HCT116 (cell line): Measurements from ENCODE around the gene DHRS11.

ENCODE experiments used
- CTCF ChIP-seq, 3 experiments: fragments of 200-600 bp in 1 of 3; sonication (generic) in 1 of 3; IDR thresholded peaks in 2 of 3; conservative IDR thresholded peaks in 1 of 3; 2 replicates each; pipeline ENCODE4 v1.5.1; 2012 to 2017; ENCODE audit warnings: low read depth in 2 of 3, low read length in 2 of 3, antibody characterized with exemption in 1 of 3, borderline replicate concordance in 1 of 3, control low read depth in 1 of 3, mild to moderate bottlenecking in 1 of 3, mixed read lengths in 1 of 3, mixed run types in 1 of 3, moderate library complexity in 1 of 3; ENCODE audit not compliant: insufficient read depth in 1 of 3
- POLR2A ChIP-seq: IDR thresholded peaks from 2 replicates; pipeline ENCODE4 v1.7.0; 2011; ENCODE audit warnings: borderline replicate concordance; ENCODE audit not compliant: insufficient read depth, insufficient read length; ENCODE audit errors: extremely low read depth
- RAD21 ChIP-seq: IDR thresholded peaks from 2 replicates; pipeline ENCODE4 v1.6.1; 2012; ENCODE audit warnings: low read depth, mild to moderate bottlenecking
- YY1 ChIP-seq: IDR thresholded peaks from 2 replicates; pipeline ENCODE4 v1.6.1; 2011; ENCODE audit warnings: low read length, low read depth, moderate library complexity, mild to moderate bottlenecking; ENCODE audit not compliant: insufficient replicate concordance; ENCODE audit errors: extremely low read depth

DNA sequence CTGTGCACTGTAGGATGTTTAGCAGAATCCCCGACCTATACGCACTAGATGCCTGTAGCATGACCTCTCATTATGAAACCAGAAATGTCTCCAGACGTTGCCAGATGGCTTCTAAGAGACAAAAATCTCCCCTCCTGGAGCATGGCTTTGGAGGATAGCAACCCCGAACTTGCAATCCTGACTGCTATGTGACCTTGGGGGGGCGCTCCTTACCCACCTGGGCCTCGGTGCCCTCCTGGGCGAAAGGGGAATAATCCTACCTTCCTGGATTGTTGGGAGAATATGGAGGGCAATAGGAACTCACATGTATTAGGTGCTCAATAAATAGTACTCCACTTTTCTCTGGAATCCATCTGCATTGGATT is 17.8 kb downstream of the DHRS11 start:
- TF ChIP-seq YY1 (no peak), CTCF (IDR thresholded peaks at IDR 0.05 in 2 of 3, conservative IDR thresholded peaks at IDR 0.05 in 1 of 3; ENCODE audit: borderline replicate concordance in 1 of 3, insufficient read depth in 1 of 3, low read depth in 2 of 3, low read length in 2 of 3) (peak in 1 of 3 experiments; percentile 26; a peak in 1 of 6 replicates), RAD21 (no peak), POLR2A (no peak)
